Esophagus (tissue), 2 donors: Measurements from ENCODE around the gene KRTAP12-1. TPM values are rescaled to one million over a fixed set of nuclear protein-coding genes. Genes with fewer than 3 reads are reported as not detected.

Experiments used
- H3K27ac ChIP-seq, 2 donors: one replicate each; pipeline ENCODE4 v1.5.1; 2013; ENCODE audit warnings: low read depth in 2 of 2, mild to moderate bottlenecking in 2 of 2, inconsistent platforms in 1 of 2, low read length in 1 of 2, moderate library complexity in 1 of 2
- H3K27me3 ChIP-seq, 2 donors: one replicate each; pipeline ENCODE4 v1.6.1; 2013; ENCODE audit warnings: low read length in 2 of 2, control low read depth in 1 of 2, mild to moderate bottlenecking in 1 of 2; ENCODE audit not compliant: insufficient read depth in 2 of 2, control insufficient read depth in 1 of 2
- H3K36me3 ChIP-seq, 2 donors: one replicate each; pipeline ENCODE4 v1.6.1; 2013; ENCODE audit warnings: low read length in 1 of 2; ENCODE audit not compliant: control insufficient read depth in 2 of 2, insufficient read depth in 2 of 2
- H3K4me1 ChIP-seq, 2 donors: one replicate each; pipeline ENCODE4 v1.6.1; 2013; ENCODE audit warnings: low read length in 1 of 2; ENCODE audit not compliant: control insufficient read depth in 2 of 2, insufficient read depth in 2 of 2
- H3K4me3 ChIP-seq, 2 donors: one replicate each; pipeline ENCODE4 v1.5.1; 2013; ENCODE audit warnings: low read length in 2 of 2, mild to moderate bottlenecking in 2 of 2, low read depth in 1 of 2, moderate library complexity in 1 of 2
- H3K9me3 ChIP-seq, 2 donors: one replicate each; pipeline ENCODE4 v1.6.1; 2013; ENCODE audit warnings: mild to moderate bottlenecking in 2 of 2, low read depth in 1 of 2, low read length in 1 of 2, moderate library complexity in 1 of 2; ENCODE audit not compliant: control insufficient read depth in 2 of 2, insufficient read depth in 1 of 2
- WGBS, 2 donors: extraction: QIAGEN DNeasy Blood & Tissue Kit; methylation state at CpG; one replicate each; pipeline ENCODE4 v1.1.7; 2013; 5-methylcytosine and 5-hydroxymethylcytosine counted together
- polyA plus RNA-seq, 2 donors: library from polyadenylated mRNA; stranded (reverse); fragments of 200-250 nt; gene quantifications; one replicate each; pipeline ENCODE4 v1.2.3, GENCODE V29; 2013
- donor health status: healthy with polysubstance abuse.
- donor health status: Bipolar disorder and iron deficiency.

Gene KRTAP12-1
- polyA plus RNA-seq, 2 donors, result not detected

DNA sequence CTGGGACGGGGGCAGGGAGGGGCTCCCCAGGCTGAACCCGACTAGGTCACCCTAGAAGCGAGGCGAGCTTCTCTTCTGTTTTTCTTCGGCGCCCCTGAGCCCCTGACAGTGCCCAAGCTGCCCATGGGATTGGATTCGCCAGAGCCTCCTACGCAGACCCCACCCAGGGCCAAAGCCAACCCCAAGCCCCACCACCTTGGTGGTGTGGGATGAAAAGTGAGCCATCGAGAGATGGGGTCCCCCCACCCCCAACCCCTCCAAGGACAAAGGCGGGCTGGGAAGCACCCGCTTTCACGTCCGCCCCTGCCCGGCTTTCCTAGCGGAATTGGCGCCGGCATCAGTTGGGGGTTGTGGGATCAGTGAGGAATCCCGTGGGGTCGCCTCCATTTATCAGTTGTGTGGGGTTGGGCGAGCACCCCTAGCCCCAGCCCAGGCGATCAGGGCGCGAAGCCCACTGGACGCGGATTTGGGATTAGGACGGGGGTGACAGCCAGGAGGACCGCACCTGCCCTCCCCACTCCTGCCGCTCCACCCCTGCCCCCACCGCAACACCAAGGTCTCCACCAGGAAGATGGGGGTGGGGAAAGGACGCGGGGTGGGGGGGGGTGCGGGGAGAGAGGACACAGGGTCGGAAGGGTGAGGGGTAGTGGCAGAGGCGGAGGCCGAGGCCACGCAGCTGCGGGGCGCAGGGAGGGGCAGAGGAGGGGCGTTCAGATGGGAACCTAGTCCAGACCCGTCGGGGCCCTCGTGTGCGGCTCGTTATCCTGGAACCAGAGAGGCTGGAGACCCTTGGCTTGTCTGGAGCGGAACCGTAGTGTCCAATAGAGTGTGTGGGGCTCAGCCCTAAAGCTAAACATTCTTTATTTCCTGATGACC is 25.0 kb upstream of the KRTAP12-1 start:
- peaks cover 3 to 8% of the 10 kb centered on the region in 2 donors for H3K4me1 ChIP-seq
- peaks cover 4 to 20% of the 10 kb centered on the region in 2 donors for H3K27me3 ChIP-seq
- H3K27ac ChIP-seq, result no peak overlapping the region
- H3K4me3 ChIP-seq, result no peak overlapping the region
- no peaks in the 10 kb centered on the region for H3K36me3 ChIP-seq
- WGBS, 2 donors, result 9 to 28% methylated on average over 46 of the region's 46 CpGs
- peaks cover 4 to 11% of the 10 kb centered on the region in 2 donors for H3K9me3 ChIP-seq

DNA sequence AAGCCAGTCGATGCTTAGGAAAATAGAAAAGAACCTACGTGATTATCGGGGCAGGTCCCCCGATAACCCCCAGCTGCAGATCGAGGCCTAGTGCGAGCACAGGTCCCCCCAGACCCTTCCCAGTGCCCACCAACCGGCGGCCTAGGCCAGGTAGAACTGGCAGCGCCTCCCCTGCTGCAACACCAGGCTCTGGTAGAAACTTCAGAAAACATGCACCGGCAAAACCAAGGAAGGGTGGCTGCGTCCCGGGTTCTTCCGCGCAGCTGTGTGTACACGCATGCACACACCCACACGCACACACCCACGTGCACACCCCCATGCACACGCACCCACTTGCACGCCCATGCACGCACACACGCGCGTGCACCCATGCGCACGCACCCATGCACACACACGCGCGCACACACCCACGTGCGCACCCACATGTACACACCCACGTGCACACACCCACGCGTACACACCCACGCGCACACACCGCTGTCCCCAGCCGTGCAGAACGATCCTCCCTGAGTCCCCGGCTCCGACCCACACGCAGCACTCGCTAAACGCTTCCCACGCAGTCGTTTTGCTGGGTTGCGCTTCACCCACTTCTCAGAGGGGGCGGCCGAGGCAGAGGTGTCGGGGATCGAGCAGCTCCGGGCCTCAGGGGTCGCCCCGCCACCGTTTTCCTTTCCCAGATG is 24.2 kb upstream of the KRTAP12-1 start:
- no peak overlapping the region for H3K27ac ChIP-seq
- 13 to 33% methylated on average over 53 to 54 of the region's 54 CpGs for WGBS, 2 donors
- H3K9me3 ChIP-seq, result peaks cover 4 to 12% of the 10 kb centered on the region in 2 donors
- H3K36me3 ChIP-seq, result no peaks in the 10 kb centered on the region
- no peak overlapping the region for H3K4me3 ChIP-seq
- peaks cover 4 to 16% of the 10 kb centered on the region in 2 donors for H3K27me3 ChIP-seq
- peaks cover 3 to 8% of the 10 kb centered on the region in 2 donors for H3K4me1 ChIP-seq

DNA sequence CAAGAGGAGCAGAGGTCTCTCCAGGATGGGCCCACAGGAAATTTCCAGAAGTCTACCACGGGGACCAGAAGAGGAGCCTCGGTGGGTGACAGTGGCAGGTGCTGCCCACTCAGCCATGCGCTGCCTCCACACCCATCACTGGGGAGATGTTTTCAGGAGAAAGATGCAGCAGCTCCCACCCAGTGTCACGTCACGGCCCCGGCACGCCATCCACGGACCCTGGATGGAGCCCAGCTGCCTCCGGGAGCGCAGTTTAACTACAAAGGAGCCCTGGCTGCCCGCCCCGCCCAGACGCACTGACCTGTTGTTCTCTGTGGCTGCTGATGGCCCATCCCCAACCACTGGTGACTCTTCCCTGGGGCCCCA is 22.7 kb upstream of the KRTAP12-1 start:
- 31 to 42% methylated on average over 12 to 13 of the region's 13 CpGs for WGBS, 2 donors
- no peak overlapping the region for H3K27ac ChIP-seq
- no peaks in the 10 kb centered on the region for H3K36me3 ChIP-seq
- H3K27me3 ChIP-seq, result peaks cover 5 to 7% of the 10 kb centered on the region in 2 donors
- H3K4me3 ChIP-seq, result no peak overlapping the region
- peaks cover 4 to 12% of the 10 kb centered on the region in 2 donors for H3K9me3 ChIP-seq
- peaks cover 2 to 6% of the 10 kb centered on the region in 2 donors for H3K4me1 ChIP-seq

DNA sequence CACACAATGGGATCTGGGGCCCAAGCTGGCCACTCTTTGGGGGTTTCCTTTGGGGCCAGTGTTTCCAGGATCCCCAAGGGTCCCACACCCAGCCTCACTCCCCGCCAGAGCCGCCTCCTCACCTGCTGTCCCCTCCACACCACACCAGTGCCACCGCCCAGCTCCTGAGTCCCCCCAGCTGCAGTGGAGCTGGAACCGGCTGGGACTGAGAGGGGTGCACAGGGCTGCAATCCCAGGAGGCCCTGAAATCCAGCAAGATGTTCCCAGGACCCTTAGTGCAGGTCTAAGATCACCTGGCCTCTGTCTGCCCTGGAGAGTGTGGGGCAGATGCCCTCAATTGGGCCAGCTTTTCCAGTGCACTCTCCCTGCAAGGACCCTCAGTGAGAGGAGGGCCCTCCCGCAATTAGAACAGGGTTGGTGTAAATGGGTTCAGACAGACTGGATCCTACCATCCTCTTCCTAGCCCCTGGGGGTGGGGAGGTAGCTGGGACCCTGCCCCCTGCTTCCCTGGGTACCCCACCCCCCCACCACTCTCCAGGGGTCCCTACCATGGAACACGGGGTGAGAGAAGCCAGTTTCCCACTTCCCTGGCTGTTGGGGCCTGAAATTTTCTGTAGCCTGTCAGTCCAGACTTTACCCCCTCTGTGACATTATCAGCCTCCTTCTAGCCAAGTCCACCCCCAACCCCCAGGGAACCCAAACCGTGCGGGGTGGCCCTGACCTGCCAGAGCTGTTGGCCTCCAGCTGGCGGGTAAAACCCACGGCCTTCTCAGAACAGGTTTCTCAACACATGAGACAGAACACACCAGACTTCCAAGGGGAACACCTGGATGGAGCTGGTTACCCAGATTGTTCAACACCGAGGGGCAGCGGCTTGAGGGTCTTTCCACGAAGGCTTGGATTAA is 22.0 kb upstream of the KRTAP12-1 start:
- WGBS, 2 donors, result 46 to 58% methylated on average over 13 of the region's 13 CpGs
- no peak overlapping the region for H3K4me3 ChIP-seq

DNA sequence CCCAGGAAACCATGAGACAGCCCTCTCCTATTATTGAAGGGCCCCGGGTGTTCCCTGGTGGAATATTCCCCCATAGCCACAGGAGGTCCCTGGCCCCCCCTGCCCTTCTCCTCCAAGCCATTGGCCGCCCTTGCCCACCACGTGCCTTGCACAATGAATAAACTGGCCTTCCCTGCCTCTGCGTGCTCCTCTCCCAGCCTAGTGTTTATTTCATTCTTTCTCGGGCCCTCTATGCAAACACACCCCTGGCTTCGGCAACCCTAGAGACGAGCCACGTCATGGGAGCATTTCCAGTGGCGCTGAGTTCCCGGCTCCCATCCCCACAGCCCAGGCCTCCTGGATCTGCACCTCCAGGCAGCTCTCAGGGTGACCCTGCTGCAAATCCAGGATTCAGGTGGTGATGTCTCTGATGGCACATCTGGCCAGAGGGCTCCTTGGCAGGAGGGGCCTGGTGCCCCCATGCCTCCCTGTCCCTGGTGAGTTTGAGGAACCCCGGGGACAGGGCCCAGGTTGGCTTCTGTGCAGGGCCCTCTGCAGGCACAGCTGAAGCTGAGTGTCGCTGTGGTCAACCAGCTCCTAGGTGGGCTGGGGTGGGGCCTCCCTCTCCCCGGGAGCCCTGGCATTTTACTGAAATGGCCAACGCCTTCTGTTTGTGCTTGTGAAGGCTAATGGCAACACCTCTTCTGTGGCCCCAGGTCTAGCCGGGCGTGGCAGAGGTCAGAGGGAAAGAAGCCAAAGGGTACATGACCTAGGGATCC is 21.2 kb upstream of the KRTAP12-1 start:
- WGBS, 2 donors, result 44 to 48% methylated on average over 16 of the region's 16 CpGs
- no peaks in the 10 kb centered on the region for H3K4me1 ChIP-seq
- H3K36me3 ChIP-seq, result no peaks in the 10 kb centered on the region
- H3K4me3 ChIP-seq, result no peak overlapping the region
- no peak overlapping the region for H3K27ac ChIP-seq
- peaks cover 3 to 7% of the 10 kb centered on the region in 2 donors for H3K27me3 ChIP-seq
- peaks cover 4 to 12% of the 10 kb centered on the region in 2 donors for H3K9me3 ChIP-seq

More for the DNA sequence above, 22.0 kb upstream of the KRTAP12-1 start:
- Histone ChIP-seq H3K36me3 (no peaks in the 10 kb centered on the region), H3K27me3 (peaks cover 3 to 7% of the 10 kb centered on the region in 2 donors), H3K9me3 (peaks cover 4 to 12% of the 10 kb centered on the region in 2 donors), H3K27ac (no peak overlapping the region), H3K4me1 (peaks cover 0 to under 1% of the 10 kb centered on the region in 2 donors)

DNA sequence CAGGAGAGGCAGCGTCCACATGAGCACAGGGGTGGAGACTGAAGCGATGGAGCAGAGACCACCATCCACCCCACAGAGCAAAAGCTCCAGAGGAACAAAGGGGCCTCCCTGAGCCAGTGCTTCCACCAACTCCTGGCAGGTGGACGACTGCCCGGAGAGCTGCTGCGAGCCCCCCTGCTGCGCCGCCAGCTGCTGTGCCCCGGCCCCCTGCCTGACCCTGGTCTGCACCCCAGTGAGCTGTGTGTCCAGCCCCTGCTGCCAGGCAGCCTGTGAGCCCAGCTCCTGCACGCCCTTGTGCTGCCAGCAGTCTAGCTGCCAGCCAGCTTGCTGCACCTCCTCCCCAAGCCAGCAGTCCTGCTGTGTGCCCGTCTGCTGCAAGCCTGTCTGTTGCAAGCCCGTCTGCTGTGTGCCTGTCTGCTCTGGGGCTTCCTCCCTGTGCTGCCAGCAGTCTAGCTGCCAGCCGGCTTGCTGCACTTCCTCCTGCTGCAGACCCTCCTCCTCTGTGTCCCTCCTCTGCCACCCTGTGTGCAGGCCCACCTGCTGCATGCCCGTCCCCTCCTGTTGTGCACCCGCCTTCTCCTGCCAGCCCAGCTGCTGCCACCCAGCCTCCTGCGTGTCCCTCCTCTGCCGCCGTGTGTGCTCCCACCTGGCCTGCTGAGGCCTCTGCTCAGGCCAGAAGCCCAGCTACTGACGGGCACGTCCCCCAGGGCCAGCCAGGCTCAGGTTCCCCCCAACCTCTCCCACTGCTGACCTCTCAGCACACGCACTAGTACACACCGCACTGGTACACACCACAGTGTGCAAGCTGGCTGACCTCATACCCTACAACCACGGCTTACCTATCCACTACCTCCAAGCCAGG is 20.4 kb upstream of the KRTAP12-1 start:
- Histone ChIP-seq H3K9me3 (peaks cover 4 to 12% of the 10 kb centered on the region in 2 donors), H3K4me3 (no peak overlapping the region), H3K4me1 (no peaks in the 10 kb centered on the region), H3K27me3 (peaks cover 0 to 7% of the 10 kb centered on the region in 2 donors), H3K27ac (no peak overlapping the region), H3K36me3 (no peaks in the 10 kb centered on the region)
- 78 to 82% methylated on average over 20 to 22 of the region's 22 CpGs for WGBS, 2 donors

DNA sequence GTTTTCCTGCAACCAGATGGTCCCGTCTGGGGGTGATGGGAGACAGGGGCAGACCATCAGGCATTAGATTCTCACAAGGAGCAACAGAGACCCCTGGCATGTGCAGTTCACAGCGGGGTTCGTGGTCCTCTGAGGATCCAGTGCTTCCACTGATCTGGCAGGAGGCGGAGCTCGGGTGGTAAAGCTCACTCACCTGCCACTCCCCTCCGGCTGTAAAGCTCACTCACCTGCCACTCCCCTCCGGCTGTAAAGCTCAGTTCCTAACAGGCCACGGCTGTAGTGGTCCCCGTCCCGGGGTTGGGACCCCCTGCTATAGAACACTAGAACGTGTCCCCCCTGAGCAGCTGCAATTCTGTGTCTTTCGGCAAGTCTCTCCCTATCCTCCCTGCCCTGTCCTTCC is 19.6 kb upstream of the KRTAP12-1 start:
- Histone ChIP-seq H3K27me3 (peaks cover 0 to 4% of the 10 kb centered on the region in 2 donors), H3K36me3 (no peaks in the 10 kb centered on the region), H3K9me3 (peaks cover 4 to 12% of the 10 kb centered on the region in 2 donors), H3K27ac (no peak overlapping the region), H3K4me1 (no peaks in the 10 kb centered on the region), H3K4me3 (no peak overlapping the region)
- 35 to 39% methylated on average over 12 of the region's 12 CpGs for WGBS, 2 donors

DNA sequence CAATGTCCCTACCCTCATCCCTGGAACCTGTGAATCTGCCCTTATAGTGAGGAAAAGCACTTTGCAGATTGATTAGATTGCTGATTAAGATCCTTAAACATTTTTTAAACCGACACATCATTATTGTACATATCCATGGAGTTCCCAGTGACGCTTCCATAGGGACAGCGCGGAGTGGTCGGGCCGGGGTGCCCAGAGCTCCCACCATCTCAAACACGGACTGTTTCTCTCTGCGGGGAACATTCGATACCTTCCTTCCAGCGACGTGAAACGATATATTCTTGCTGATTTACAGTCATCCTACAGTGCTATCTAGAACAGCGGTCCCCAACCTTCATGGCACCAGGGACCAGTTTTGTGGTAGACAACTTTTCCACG is 19.0 kb upstream of the KRTAP12-1 start:
- Histone ChIP-seq H3K4me3 (no peak overlapping the region), H3K4me1 (no peaks in the 10 kb centered on the region), H3K36me3 (no peaks in the 10 kb centered on the region), H3K27ac (no peak overlapping the region), H3K9me3 (peaks cover under 1 to 6% of the 10 kb centered on the region in 2 donors), H3K27me3 (peaks cover 0 to 4% of the 10 kb centered on the region in 2 donors)
- 84 to 88% methylated on average over 14 of the region's 14 CpGs for WGBS, 2 donors
